Pancreas (tissue), 10 donors: ENCODE results near the gene CSMD2. TPM values are rescaled to one million over a fixed set of nuclear protein-coding genes. Genes with fewer than 3 reads are reported as not detected.

ENCODE experiments used
- ATAC-seq, 4 donors: fragments of 200-7000 bp; cut with Tn5 transposase; one replicate each; pipeline versions ENCODE4 v1.8.0 to v1.9.1; 2020; ENCODE audit warnings: mild to moderate bottlenecking in 4 of 4, moderate library complexity in 4 of 4
- DNase-seq, 6 donors: peaks; one replicate each; pipeline ENCODE4 v3.0.0-alpha.2; 2020
- FAIRE-seq: peaks from 2 replicates; lab custom pipeline; 2012; peaks lifted over from hg19 to GRCh38; lab: Jason Lieb, UNC
- H3K27ac ChIP-seq, 4 donors: fragments of 200-600 bp; sonication (generic); 1 replicate in 3 of 4; 2 replicates in 1 of 4; pipeline versions ENCODE4 v1.5.0 to v1.8.0; 2020
- H3K27me3 ChIP-seq, 4 donors: fragments of 200-600 bp; one replicate each; pipeline ENCODE4 v1.8.0; 2021
- H3K36me3 ChIP-seq, 3 donors: fragments of 200-600 bp; sonication (generic) in 1 of 3; one replicate each; pipeline versions ENCODE4 v1.5.0 to v1.8.0; 2020 to 2021
- H3K4me1 ChIP-seq, 3 donors: fragments of 200-600 bp; one replicate each; pipeline ENCODE4 v1.8.0; 2021
- H3K4me3 ChIP-seq, 4 donors: fragments of 200-600 bp; sonication (generic) in 2 of 4; one replicate each; pipeline versions ENCODE4 v1.5.0 to v1.8.0; 2020 to 2021
- H3K9me3 ChIP-seq, 4 donors: fragments of 200-600 bp; one replicate each; pipeline ENCODE4 v1.8.0; 2021
- CTCF ChIP-seq, 4 donors: fragments of 200-600 bp; sonication (generic) in 3 of 4; IDR thresholded peaks; one replicate each; pipeline versions ENCODE4 v1.5.0 to v1.8.0; 2021; ENCODE audit warnings: antibody characterized with exemption in 4 of 4
- WGBS, 2 donors: extraction: QIAGEN DNeasy Blood & Tissue Kit; methylation state at CpG; one replicate each; pipeline ENCODE4 v1.1.7; 2013; 5-methylcytosine and 5-hydroxymethylcytosine counted together
- intact Hi-C, 3 donors: fragments of 100-400 bp; cut with DNase I; formaldehyde crosslinking; loops; one replicate each; pipeline versions ENCODE4 v1.11.1 to v1.14.2; 2022
- polyA plus RNA-seq, 2 donors: library from polyadenylated mRNA; stranded (reverse); fragments of 200-250 nt; gene quantifications; one replicate each; pipeline ENCODE4 v1.2.3, GENCODE V29; 2013
- total RNA-seq, 6 donors: library from RNA; stranded (reverse); fragmentation: NEBNext Ultra II Directional in 4 of 6; extraction: Animal tissue kit (Norgen Biotek cat#: 25700) in 4 of 6; gene quantifications; one replicate each; pipeline versions ENCODE4 v1.2.1 to v1.2.4, GENCODE V29; 2021 to 2023
- donor health status: healthy with polysubstance abuse.
- donor health status: DM: no; HTN: no; CAD: no; lungs with moderate emphysema.
- donor health status: DM: no; HTN: no; CAD: no.
- donor health status: control.
- donor health status: control.
- donor health status: Bipolar disorder and iron deficiency.
- donor health status: DM: yes; HTN: yes; CAD: no.
- donor health status: DM: no; HTN: no; CAD: no.
- donor health status: DM: no; HTN: no; CAD: no.
- donor health status: DM: yes; HTN: yes; CAD: no.

The CSMD2 gene
- total and polyA plus RNA-seq, 8 donors, result 0.04 to 2.0 (median 0.36) TPM

GRCh38 chr1:33853431-33853830 lies 311.6 kb downstream of the CSMD2 start:
- H3K36me3 ChIP-seq, result no peaks in the 10 kb centered on the region
- H3K4me3 ChIP-seq, result no peak overlapping the region
- FAIRE-seq, result no peak
- no peak for DNase-seq
- H3K9me3 ChIP-seq, result no peaks in the 10 kb centered on the region
- no peak overlapping the region for H3K27ac ChIP-seq
- ATAC-seq, result no peak
- intact Hi-C loops, result no loop called here
- no peaks in the 10 kb centered on the region for H3K27me3 ChIP-seq
- WGBS, 2 donors, result 12 to 19% methylated on average over 1 of the region's 1 CpG
- TF ChIP-seq CTCF (IDR thresholded peaks at IDR 0.05), result no peak
- no peaks in the 10 kb centered on the region for H3K4me1 ChIP-seq

- no peak overlapping the region for H3K27ac ChIP-seq
- no peak for TF ChIP-seq CTCF (IDR thresholded peaks at IDR 0.05)
- no peaks in the 10 kb centered on the region for H3K27me3 ChIP-seq
- intact Hi-C loops, result no loop called here
- no peaks in the 10 kb centered on the region for H3K9me3 ChIP-seq
- ATAC-seq (no peak), FAIRE-seq (no peak), DNase-seq (no peak)
- H3K4me3 ChIP-seq, result no peak overlapping the region
- H3K36me3 ChIP-seq, result no peaks in the 10 kb centered on the region
- H3K4me1 ChIP-seq, result no peaks in the 10 kb centered on the region
Measured at GRCh38 chr1:33852711-33853110, 312.3 kb downstream of the CSMD2 start.

GRCh38 chr1:33850481-33850880 lies 314.5 kb downstream of the CSMD2 start:
- TF ChIP-seq CTCF (IDR thresholded peaks at IDR 0.05), result no peak
- no peak for DNase-seq
- 75 to 88% methylated on average over 1 of the region's 1 CpG for WGBS, 2 donors
- Histone ChIP-seq H3K4me3 (no peak overlapping the region), H3K9me3 (no peaks in the 10 kb centered on the region), H3K36me3 (no peaks in the 10 kb centered on the region), H3K4me1 (no peaks in the 10 kb centered on the region), H3K27me3 (no peaks in the 10 kb centered on the region), H3K27ac (no peak overlapping the region)
- intact Hi-C loops, result no loop called here
- no peak for ATAC-seq
- no peak for FAIRE-seq

- Histone ChIP-seq H3K27me3 (no peaks in the 10 kb centered on the region), H3K4me3 (no peak overlapping the region), H3K36me3 (no peaks in the 10 kb centered on the region), H3K4me1 (no peaks in the 10 kb centered on the region), H3K27ac (no peak overlapping the region), H3K9me3 (no peaks in the 10 kb centered on the region)
- DNase-seq (no peak), FAIRE-seq (no peak), ATAC-seq (no peak)
- WGBS, 2 donors, result 80 to 100% methylated on average over 1 of the region's 1 CpG
- intact Hi-C loops, result no loop called here
- no peak for TF ChIP-seq CTCF (IDR thresholded peaks at IDR 0.05)
Measured at GRCh38 chr1:33849211-33849610, 315.8 kb downstream of the CSMD2 start.

- no peak for TF ChIP-seq CTCF (IDR thresholded peaks at IDR 0.05)
- no peaks in the 10 kb centered on the region for H3K36me3 ChIP-seq
- FAIRE-seq (no peak), ATAC-seq (no peak), DNase-seq (no peak)
- H3K9me3 ChIP-seq, result no peaks in the 10 kb centered on the region
- WGBS, 2 donors, result 60 to 70% methylated on average over 4 of the region's 4 CpGs
- no peak overlapping the region for H3K27ac ChIP-seq
- H3K4me1 ChIP-seq, result no peaks in the 10 kb centered on the region
- H3K27me3 ChIP-seq, result no peaks in the 10 kb centered on the region
- intact Hi-C loops, result no loop called here
- no peak overlapping the region for H3K4me3 ChIP-seq
Measured at GRCh38 chr1:33848205-33848937, 316.7 kb downstream of the CSMD2 start.
